Activated CD8-positive, alpha-beta T cell treated with anti-CD3 and anti-CD28 coated beads, Interleukin-2, amount 10 ng/mL, durations not matched to agents 7 days and 5 days (primary cell): ENCODE measurements around the gene SEC24A. TPM values are rescaled to one million over a fixed set of nuclear protein-coding genes. Genes with fewer than 3 reads are reported as not detected.
"Not testable (repeated sequence)": the region's sequence is repeated elsewhere in the genome, so short reads cannot be mapped to it uniquely, and the experiment has no call there.

Experiments used
- ATAC-seq: fragments of 150-1000 bp; cut with Tn5 transposase; one replicate; pipeline ENCODE4 v1.10.0; 2021; ENCODE audit warnings: moderate library complexity
- CTCF ChIA-PET: fragments of 350-600 bp; sonication (Branson Sonifier 250); formaldehyde crosslinking; loops from one replicate; lab custom pipeline; 2021; ENCODE audit warnings: antibody characterized with exemption; lab: Charles Lee
- POLR2A ChIA-PET: fragments of 350-600 bp; sonication (Branson Sonifier 250); formaldehyde crosslinking; loops from one replicate; lab custom pipeline; 2021; ENCODE audit warnings: antibody characterized with exemption; lab: Charles Lee
- DNase-seq: peaks from one replicate; pipeline ENCODE4 v3.0.0-alpha.2; 2020
- H3K27ac Mint-ChIP-seq: one replicate; pipeline ENCODE4 v1.8.0; 2021; ENCODE audit warnings: mild to moderate bottlenecking, mixed read lengths
- H3K27me3 Mint-ChIP-seq: one replicate; pipeline ENCODE4 v1.8.0; 2021; ENCODE audit warnings: low read depth, mixed read lengths
- H3K36me3 Mint-ChIP-seq: one replicate; pipeline ENCODE4 v1.8.0; 2021; ENCODE audit warnings: low read depth, mixed read lengths
- H3K4me1 Mint-ChIP-seq: one replicate; pipeline ENCODE4 v1.8.0; 2021; ENCODE audit warnings: low read depth, mixed read lengths
- H3K4me3 Mint-ChIP-seq: one replicate; pipeline ENCODE4 v1.8.0; 2021; ENCODE audit warnings: mild to moderate bottlenecking, mixed read lengths
- H3K9me3 Mint-ChIP-seq: one replicate; pipeline ENCODE4 v1.8.0; 2022; ENCODE audit warnings: mixed read lengths; ENCODE audit not compliant: insufficient read depth
- total RNA-seq, 2 experiments: library from RNA; stranded (reverse); gene quantifications; one replicate each; pipeline ENCODE4 v1.2.3, GENCODE V29; 2021

SEC24A gene
- 10 to 100 TPM; 20.8 to 22.6 TPM for total RNA-seq

DNA sequence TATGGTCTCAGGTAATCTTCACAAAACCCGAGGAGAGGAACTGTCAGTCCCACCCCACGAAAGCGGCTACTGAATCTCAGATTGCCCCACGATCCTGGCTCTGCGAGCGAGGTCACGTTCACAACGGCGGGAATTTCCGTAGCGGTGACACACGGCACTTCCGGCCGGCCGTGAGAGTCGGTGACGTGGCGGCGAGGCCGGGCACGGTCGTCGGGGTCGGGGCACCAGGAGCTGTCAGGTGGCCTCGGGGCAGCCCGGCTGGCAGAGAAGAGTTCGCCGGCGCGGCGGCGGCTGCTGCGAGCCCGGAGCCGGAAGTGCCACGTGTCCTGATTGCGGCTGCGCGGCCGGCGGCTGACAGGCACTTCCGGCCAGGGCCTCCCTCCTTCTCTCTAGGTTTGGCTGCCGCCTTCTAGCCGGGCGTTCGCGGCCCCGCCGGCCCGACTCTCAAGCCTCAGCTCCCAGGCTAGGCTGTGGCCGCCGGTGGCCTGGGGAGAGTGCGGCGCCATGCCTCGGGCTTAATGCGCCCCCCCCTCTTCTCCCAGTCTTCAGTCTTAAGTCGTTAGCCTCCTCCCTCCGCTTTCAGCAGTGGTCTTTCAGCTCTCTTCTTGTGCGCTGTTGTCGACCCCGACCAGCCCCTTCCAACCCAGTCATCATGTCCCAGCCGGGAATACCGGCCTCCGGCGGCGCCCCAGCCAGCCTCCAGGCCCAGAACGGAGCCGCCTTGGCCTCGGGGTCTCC is at the start of gene SEC24A:
SEC24A (plus strand) TSS at position 361 of the 738 bp plus-strand sequence; CDS start at position 653, 292 bp downstream.
- peak; percentile 92 for ATAC-seq
- ChIA-PET POLR2A (interaction anchor here (0.6 to 2.9 kb wide), 15 partner anchors 9 to 782 kb away, joined by 3 to 37 read pairs (median 3); partner anchors contain the start of genes PPP2CA, SAR1B and UBE2B), CTCF (interaction anchor here (1.0 to 1.7 kb wide), 2 partner anchors 61 kb away, joined by 3 to 6 read pairs; no protein-coding TSS in a partner anchor)

DNA sequence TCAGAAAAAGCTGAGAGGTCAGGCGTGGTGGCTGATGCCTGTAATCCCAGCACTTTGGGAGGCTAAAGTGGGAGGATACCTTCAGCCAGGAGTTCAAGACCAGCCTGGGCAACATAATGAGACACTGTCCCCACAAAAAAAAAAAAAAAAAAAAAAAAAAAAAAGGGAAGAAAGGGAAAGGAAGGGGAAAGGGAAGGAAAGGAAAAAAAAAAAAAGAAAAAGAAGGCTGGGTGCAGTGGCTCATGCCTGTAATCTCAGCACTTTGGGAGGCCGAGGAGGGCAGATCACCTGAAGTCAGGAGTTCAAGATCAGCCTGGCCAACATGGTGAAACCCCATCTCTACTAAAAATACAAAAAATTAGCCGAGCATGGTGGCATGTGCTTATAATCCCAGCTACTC is 48.8 kb upstream of the SEC24A start:
- H3K27me3 Mint-ChIP-seq, ATAC-seq, H3K9me3 Mint-ChIP-seq, H3K4me3 Mint-ChIP-seq, H3K27ac Mint-ChIP-seq, DNase-seq, POLR2A ChIA-PET: not testable (repeated sequence)
- Mint-ChIP-seq H3K4me1 (peaks cover 22% of the 10 kb centered on the region), H3K36me3 (peaks cover 20% of the 10 kb centered on the region)
- CTCF ChIA-PET = interaction anchor here (1.0 kb wide), 1 partner anchor 12 kb away, joined by 5 read pairs; no protein-coding TSS in a partner anchor

More for the DNA sequence above, at the start of gene SEC24A:
- Mint-ChIP-seq H3K4me1 (peaks cover 23% of the 10 kb centered on the region), H3K27ac (peak within 1 kb of the TSS; percentile 95), H3K36me3 (peaks cover 19% of the 10 kb centered on the region), H3K4me3 (peak within 1 kb of the TSS; percentile 86), H3K27me3 (no peaks in the 10 kb centered on the region), H3K9me3 (no peaks in the 10 kb centered on the region)
- peak; percentile 91 for DNase-seq

GRCh38 chr5:134600600-134600999 is 48.0 kb upstream of the SEC24A start:
- H3K27ac Mint-ChIP-seq = no peak overlapping the region
- no peak for ATAC-seq
- POLR2A ChIA-PET = no interaction called here
- CTCF ChIA-PET = interaction anchor here (0.6 to 1.0 kb wide), 2 partner anchors 13 kb away, joined by 3 to 5 read pairs; no protein-coding TSS in a partner anchor
- no peak overlapping the region for H3K4me3 Mint-ChIP-seq
- DNase-seq = no peak
- H3K9me3 Mint-ChIP-seq = no peaks in the 10 kb centered on the region
- H3K36me3 Mint-ChIP-seq = peaks cover 24% of the 10 kb centered on the region
- H3K4me1 Mint-ChIP-seq = peaks cover 22% of the 10 kb centered on the region
- H3K27me3 Mint-ChIP-seq = no peaks in the 10 kb centered on the region

- no peak for DNase-seq
- H3K27ac Mint-ChIP-seq = no peak overlapping the region
- ATAC-seq = no peak
- peaks cover 28% of the 10 kb centered on the region for H3K4me1 Mint-ChIP-seq
- POLR2A ChIA-PET = no interaction called here
- no peaks in the 10 kb centered on the region for H3K27me3 Mint-ChIP-seq
- H3K4me3 Mint-ChIP-seq = no peak overlapping the region
- peaks cover 44% of the 10 kb centered on the region for H3K36me3 Mint-ChIP-seq
- H3K9me3 Mint-ChIP-seq = no peaks in the 10 kb centered on the region
- CTCF ChIA-PET = interaction anchor here (1.8 to 2.1 kb wide), 2 partner anchors 12 to 15 kb away, joined by 5 to 19 read pairs; no protein-coding TSS in a partner anchor
Measured at GRCh38 chr5:134603059-134603458, 45.5 kb upstream of the SEC24A start.

GRCh38 chr5:134604908-134605307 is 43.7 kb upstream of the SEC24A start:
- POLR2A ChIA-PET = no interaction called here
- peaks cover 62% of the 10 kb centered on the region for H3K36me3 Mint-ChIP-seq

DNA sequence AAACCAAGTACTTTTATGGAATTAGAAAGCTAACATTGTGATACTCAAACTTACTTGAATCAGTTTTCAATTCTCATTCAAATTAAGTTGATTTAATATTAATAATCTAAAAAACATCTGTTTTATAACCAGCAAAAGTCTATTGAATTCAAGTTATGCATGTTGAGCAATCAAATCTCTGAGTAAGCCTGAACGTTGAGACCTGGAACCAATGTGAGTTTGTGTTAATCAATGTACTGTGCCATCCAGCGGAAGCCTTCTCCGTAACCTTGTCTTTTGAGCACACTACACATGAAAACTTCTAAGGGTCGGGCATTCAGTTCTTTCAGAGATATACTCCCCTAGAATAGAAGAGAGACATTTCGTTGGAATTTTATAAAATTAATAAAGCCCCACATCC is 41.9 kb upstream of the SEC24A start:
- POLR2A ChIA-PET = interaction anchor here (0.7 kb wide), 1 partner anchor 12 kb away, joined by 3 read pairs; no protein-coding TSS in a partner anchor
- no peak overlapping the region for H3K27ac Mint-ChIP-seq

More at GRCh38 chr5:134604908-134605307, 43.7 kb upstream of the SEC24A start:
- no peaks in the 10 kb centered on the region for H3K27me3 Mint-ChIP-seq
- H3K9me3 Mint-ChIP-seq = no peaks in the 10 kb centered on the region
- DNase-seq (no peak), ATAC-seq (peak; percentile 34)
- no peak overlapping the region for H3K4me3 Mint-ChIP-seq
- CTCF ChIA-PET = interaction anchor here (0.9 to 7.1 kb wide), 3 partner anchors 18 to 134 kb away, joined by 3 to 76 read pairs (median 4); partner anchors contain the start of gene CAMLG
- peaks cover 43% of the 10 kb centered on the region for H3K4me1 Mint-ChIP-seq
- peak overlapping the region; percentile 57 for H3K27ac Mint-ChIP-seq

GRCh38 chr5:134608555-134608954 is 40.0 kb upstream of the SEC24A start:
- ATAC-seq = peak; percentile 62
- ChIA-PET CTCF (interaction anchor here (0.7 to 7.1 kb wide), 8 partner anchors 14 to 425 kb away, joined by 3 to 76 read pairs (median 4); partner anchors contain the start of genes CDKN2AIPNL, PCBD2 and SAR1B), POLR2A (interaction anchor here (0.6 to 2.2 kb wide), 5 partner anchors 17 to 639 kb away, joined by 3 to 6 read pairs (median 3); partner anchors contain the start of genes SEC24A and SKP1)
- no peak for DNase-seq
- Mint-ChIP-seq H3K36me3 (peaks cover 75% of the 10 kb centered on the region), H3K27me3 (no peaks in the 10 kb centered on the region), H3K9me3 (no peaks in the 10 kb centered on the region), H3K4me3 (no peak overlapping the region), H3K27ac (peak overlapping the region; percentile 58), H3K4me1 (peaks cover 38% of the 10 kb centered on the region)

More for the DNA sequence above, 41.9 kb upstream of the SEC24A start:
- Mint-ChIP-seq H3K9me3 (no peaks in the 10 kb centered on the region), H3K27me3 (no peaks in the 10 kb centered on the region), H3K4me1 (peaks cover 43% of the 10 kb centered on the region), H3K4me3 (no peak overlapping the region), H3K36me3 (peaks cover 73% of the 10 kb centered on the region)
- ATAC-seq (no peak), DNase-seq (no peak)
- CTCF ChIA-PET = interaction anchor here (0.7 to 7.1 kb wide), 4 partner anchors 12 to 303 kb away, joined by 3 to 76 read pairs (median 3); partner anchors contain the start of gene CAMLG

GRCh38 chr5:134609232-134609851 is 39.2 kb upstream of the SEC24A start:
- ChIA-PET POLR2A (interaction anchor here (0.9 to 2.2 kb wide), 2 partner anchors 17 to 39 kb away, joined by 3 to 6 read pairs; partner anchors contain the start of gene SEC24A), CTCF (interaction anchor here (0.6 to 7.1 kb wide), 9 partner anchors 12 to 426 kb away, joined by 3 to 76 read pairs (median 3); partner anchors contain the start of genes CDKN2AIPNL and PCBD2)
- H3K9me3 Mint-ChIP-seq = no peaks in the 10 kb centered on the region
- peak overlapping the region; percentile 58 for H3K27ac Mint-ChIP-seq
- no peak overlapping the region for H3K4me3 Mint-ChIP-seq
- ATAC-seq (peak; percentile 31), DNase-seq (no peak)
- no peaks in the 10 kb centered on the region for H3K27me3 Mint-ChIP-seq
- peaks cover 72% of the 10 kb centered on the region for H3K36me3 Mint-ChIP-seq
- peaks cover 33% of the 10 kb centered on the region for H3K4me1 Mint-ChIP-seq

DNA sequence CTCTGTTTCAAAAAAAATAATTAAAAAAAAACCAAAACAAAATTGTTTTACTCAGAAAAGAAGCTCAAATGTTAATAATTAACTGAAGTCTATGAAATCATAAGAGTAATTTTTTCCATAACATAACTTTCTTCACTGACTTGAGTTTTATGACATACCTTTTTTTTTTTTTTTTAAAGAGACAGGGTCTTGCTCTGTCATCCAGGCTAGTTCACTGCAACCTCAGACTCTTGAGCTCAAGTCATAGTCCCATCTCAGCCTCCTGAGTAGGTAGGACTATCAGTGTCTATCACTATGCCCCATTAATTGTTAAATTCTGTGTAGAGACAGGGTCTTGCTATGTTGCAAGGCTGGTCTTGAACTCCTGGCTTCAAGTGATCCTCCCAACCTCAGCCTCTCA is 37.9 kb upstream of the SEC24A start:
- ChIA-PET CTCF (interaction anchor here (7.1 kb wide), 1 partner anchor 24 kb away, joined by 76 read pairs; no protein-coding TSS in a partner anchor), POLR2A (interaction anchor here (0.6 to 1.1 kb wide), 3 partner anchors 19 to 434 kb away, joined by 3 to 4 read pairs (median 3); no protein-coding TSS in a partner anchor)
- Mint-ChIP-seq H3K9me3 (no peaks in the 10 kb centered on the region), H3K27me3 (no peaks in the 10 kb centered on the region), H3K36me3 (peaks cover 62% of the 10 kb centered on the region), H3K4me1 (peaks cover 20% of the 10 kb centered on the region), H3K4me3 (no peak overlapping the region), H3K27ac (no peak overlapping the region)
- ATAC-seq (no peak), DNase-seq (no peak)

- H3K27ac Mint-ChIP-seq = peak overlapping the region; percentile 7
- POLR2A ChIA-PET = no interaction called here
- no peak for ATAC-seq
- H3K4me1 Mint-ChIP-seq = peaks cover 18% of the 10 kb centered on the region
- no peak for DNase-seq
- H3K36me3 Mint-ChIP-seq = peaks cover 57% of the 10 kb centered on the region
- H3K4me3 Mint-ChIP-seq = no peak overlapping the region
- no peaks in the 10 kb centered on the region for H3K9me3 Mint-ChIP-seq
- CTCF ChIA-PET = no interaction called here
- H3K27me3 Mint-ChIP-seq = no peaks in the 10 kb centered on the region
Measured at GRCh38 chr5:134611515-134611914, 37.1 kb upstream of the SEC24A start.

DNA sequence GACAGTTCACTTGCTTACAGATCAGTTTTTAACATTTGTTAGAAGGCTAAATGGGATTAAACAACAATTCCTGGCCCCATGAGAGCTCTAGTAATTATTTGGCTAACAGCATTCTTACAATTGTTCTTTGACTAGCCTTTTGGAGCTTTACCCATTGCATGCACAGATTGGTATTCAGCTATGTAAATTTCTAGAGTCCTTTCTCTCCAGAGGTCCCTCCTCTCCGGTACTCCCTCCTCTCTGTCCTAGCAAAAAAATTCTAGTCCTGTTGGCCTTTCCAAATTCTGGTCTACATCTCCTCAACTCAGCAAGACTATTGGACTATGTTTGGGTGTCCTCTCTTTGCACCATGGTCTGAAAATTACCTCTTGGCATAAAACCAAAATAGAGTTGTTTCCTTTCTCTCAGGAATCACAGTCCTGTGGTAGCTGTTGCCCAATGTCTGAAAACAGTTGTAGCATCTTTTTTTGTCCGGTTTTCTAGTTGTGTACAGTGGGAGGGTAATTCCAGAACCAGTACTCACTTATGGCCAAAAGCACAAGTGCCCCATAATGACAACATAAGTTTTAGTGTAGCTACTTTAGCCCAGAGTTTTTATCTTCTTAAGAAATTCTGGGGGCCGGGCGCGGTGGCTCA is 34.0 kb upstream of the SEC24A start:
- Mint-ChIP-seq H3K27ac (no peak overlapping the region), H3K27me3 (no peaks in the 10 kb centered on the region), H3K4me1 (peaks cover 1% of the 10 kb centered on the region), H3K36me3 (peaks cover 43% of the 10 kb centered on the region), H3K4me3 (no peak overlapping the region), H3K9me3 (no peaks in the 10 kb centered on the region)
- DNase-seq (no peak), ATAC-seq (no peak)
- CTCF ChIA-PET = interaction anchor here (2.5 kb wide), 1 partner anchor 28 kb away, joined by 13 read pairs; no protein-coding TSS in a partner anchor
- POLR2A ChIA-PET = no interaction called here
